Cardiac fibroblast (primary cell): Measurements from ENCODE around the gene CRTAC1.

ENCODE experiments used
- DNase-seq, 2 donors: peaks; one replicate each; pipeline versions ENCODE4 v3.0.0 to v3.0.0-alpha.2; 2010; ENCODE audit warnings: low read depth in 2 of 2
- H3K4me3 ChIP-seq, 2 donors: replicated peaks in 1 of 2; 1 replicate in 1 of 2; 2 replicates in 1 of 2; pipeline ENCODE4 v1.5.1; 2011; ENCODE audit warnings: low read depth in 2 of 2, low read length in 2 of 2, mild to moderate bottlenecking in 2 of 2, moderate library complexity in 1 of 2
- TF ChIP-seq, protein P1 (sequence below): IDR thresholded peaks from one replicate; pipeline ENCODE4 v1.5.1; 2011; ENCODE audit warnings: low read depth, mild to moderate bottlenecking, low read length, inconsistent platforms

Gene CRTAC1

DNA sequence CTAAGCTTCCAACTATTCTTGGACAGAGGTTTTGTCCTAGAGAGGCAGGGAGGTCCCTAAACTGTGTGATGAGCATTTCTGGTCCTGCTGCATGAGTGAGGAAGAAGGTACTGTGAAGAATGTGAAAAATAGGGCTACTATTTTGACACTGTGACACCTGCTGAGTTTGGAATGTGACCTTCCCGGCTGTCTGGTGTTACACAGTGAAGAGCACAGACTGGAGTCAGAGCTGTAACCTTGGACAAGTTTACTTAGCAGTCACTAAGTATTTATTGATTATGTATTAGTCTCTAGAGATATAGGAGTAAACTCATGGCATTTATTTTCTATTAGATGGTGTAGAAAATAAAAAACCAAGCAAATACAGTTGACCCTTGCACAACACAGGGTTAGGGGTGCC lies 168.5 kb downstream of the CRTAC1 start:
- TF ChIP-seq, protein P1, sequence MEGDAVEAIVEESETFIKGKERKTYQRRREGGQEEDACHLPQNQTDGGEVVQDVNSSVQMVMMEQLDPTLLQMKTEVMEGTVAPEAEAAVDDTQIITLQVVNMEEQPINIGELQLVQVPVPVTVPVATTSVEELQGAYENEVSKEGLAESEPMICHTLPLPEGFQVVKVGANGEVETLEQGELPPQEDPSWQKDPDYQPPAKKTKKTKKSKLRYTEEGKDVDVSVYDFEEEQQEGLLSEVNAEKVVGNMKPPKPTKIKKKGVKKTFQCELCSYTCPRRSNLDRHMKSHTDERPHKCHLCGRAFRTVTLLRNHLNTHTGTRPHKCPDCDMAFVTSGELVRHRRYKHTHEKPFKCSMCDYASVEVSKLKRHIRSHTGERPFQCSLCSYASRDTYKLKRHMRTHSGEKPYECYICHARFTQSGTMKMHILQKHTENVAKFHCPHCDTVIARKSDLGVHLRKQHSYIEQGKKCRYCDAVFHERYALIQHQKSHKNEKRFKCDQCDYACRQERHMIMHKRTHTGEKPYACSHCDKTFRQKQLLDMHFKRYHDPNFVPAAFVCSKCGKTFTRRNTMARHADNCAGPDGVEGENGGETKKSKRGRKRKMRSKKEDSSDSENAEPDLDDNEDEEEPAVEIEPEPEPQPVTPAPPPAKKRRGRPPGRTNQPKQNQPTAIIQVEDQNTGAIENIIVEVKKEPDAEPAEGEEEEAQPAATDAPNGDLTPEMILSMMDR: no peak
- H3K4me3 ChIP-seq: no peak overlapping the region
- DNase-seq: no peak

DNA sequence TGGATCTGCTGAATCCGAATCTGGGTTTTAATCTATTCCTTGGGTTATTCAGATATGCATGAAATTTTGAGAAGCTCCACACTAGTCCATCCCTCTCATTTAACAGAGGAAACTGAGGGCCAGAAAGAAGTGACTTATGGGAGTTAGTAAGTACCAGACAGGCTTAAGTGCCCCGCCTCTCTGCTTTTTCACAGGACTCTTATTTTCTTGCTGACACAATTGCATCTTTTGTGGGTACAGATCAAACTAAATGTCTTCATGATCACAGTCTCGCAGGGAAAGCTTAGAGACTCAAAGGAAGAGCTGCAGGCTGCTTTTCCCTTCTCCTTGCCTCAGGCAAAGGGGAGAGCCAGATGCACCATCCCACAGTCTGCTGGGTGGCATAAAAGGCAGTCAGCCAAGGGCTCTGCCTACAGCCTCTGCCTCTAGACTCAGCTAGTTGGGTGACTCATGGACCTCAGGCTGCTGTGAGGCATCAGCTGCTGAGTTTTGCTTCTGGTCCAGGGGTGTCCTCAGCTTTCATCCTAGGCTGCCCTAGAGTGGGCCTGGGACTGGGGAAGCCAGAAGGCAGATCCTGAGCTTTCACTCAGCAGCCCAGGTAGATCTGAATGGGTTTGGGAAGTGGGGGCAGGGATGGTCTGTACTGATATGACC lies 169.2 kb downstream of the CRTAC1 start:
- peak; percentile 39 to 41 for DNase-seq
- TF ChIP-seq, protein P1: no peak
- no peak overlapping the region for H3K4me3 ChIP-seq

DNA sequence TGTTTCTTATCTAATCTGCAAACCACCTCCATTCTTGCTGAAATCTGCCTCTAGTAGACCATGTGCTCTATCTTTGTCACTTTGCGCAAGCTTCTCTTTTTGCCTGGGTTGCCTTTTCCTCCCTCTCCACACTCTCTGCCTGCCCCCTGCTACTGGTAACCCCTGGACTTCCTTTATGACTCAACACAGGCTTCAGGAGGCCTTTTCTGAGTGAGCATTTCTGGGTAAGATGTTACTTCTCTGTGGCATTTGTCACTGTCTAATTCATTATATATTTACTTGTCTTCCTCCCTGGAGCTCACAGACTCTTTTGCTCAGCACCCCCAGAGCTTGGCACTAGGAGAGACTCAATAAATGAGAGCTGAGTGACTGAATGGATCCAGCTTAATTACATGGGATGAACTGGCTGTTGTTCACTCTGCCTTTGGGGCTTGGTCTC lies 172.4 kb downstream of the CRTAC1 start:
- TF ChIP-seq, protein P1: no peak
- peak in 1 of 2 donors; percentile 11 for DNase-seq

DNA sequence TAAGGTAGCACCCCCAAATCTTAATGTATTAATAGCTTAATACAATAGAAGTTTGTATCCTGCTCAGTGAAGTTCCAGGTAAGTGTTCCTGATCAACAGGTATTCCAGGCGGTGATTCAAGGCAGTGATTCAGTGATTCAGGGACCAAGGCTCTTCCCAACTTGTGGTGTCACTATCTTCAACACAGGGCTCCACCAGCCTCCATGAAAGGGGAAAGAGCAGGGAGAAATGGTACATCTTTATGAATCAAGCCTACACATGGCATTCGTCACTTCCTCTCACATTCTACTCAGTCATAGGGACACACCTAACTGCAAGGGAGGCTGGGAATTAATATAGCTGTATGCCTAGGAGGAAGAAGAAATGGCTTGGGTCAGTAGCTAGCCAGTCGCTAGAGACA lies 175.7 kb downstream of the CRTAC1 start:
- DNase-seq: no peak
- H3K4me3 ChIP-seq: no peak overlapping the region
- TF ChIP-seq, protein P1: no peak

More for the DNA sequence above, 172.4 kb downstream of the CRTAC1 start:
- H3K4me3 ChIP-seq: no peak overlapping the region

DNA sequence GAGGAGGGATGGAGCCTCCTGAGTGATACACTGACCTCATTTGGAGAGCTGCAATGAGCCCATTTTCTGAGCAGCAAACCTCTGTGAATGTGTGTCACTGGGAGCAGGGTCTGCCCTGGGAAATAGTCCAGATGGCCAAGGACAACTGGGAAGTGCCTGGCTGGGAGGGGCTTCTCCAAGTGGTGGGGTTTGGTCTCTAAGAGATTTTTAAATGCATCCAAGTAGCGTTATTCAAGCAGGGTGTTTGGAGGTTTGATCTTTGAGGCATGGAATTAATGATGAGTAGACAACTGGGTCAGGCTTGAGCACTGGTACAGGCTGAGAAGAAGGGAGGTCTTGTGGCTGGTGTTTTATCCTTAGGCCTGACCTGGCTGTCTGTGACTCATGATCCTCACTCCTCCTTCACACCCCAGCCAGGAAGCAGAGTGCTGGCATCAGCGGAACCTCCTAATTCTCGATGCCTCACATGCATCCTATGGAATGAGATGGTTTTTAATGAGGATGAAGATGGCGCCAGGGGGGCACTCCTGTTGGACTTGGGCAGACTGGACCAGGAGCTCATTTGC lies 177.5 kb downstream of the CRTAC1 start:
- no peak overlapping the region for H3K4me3 ChIP-seq
- DNase-seq: no peak
- TF ChIP-seq, protein P1: no peak

DNA sequence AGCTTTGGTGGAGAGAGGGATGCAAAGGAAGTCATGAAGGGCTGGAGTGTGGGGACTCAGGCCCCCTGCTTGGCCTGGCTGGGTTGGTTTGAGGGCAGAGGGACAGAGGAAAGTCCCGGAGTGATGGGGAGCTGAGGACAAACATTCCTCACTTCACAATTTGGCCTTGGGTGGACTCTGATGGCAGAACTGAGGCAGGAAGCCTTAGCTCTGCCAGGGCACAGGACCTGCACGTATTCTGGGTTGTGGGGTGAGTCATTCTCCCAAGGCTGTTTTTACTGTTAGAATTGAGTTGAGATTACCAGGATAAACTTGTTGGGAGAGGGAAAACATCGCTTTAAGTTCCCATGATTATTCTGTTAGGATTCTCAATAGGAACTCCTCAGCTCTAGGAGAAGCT lies 178.1 kb downstream of the CRTAC1 start:
- TF ChIP-seq, protein P1: no peak
- DNase-seq: no peak
- H3K4me3 ChIP-seq: no peak overlapping the region
